Fibroblast of skin of back (primary cell): Measurements from ENCODE around the gene MAD1L1.
"Not testable (repeated sequence)": the region's sequence is repeated elsewhere in the genome, so short reads cannot be mapped to it uniquely, and the experiment has no call there.

ENCODE experiments used
- DNase-seq: peaks from one replicate; pipeline ENCODE4 v3.0.0-alpha.2; 2013

The MAD1L1 gene

DNA sequence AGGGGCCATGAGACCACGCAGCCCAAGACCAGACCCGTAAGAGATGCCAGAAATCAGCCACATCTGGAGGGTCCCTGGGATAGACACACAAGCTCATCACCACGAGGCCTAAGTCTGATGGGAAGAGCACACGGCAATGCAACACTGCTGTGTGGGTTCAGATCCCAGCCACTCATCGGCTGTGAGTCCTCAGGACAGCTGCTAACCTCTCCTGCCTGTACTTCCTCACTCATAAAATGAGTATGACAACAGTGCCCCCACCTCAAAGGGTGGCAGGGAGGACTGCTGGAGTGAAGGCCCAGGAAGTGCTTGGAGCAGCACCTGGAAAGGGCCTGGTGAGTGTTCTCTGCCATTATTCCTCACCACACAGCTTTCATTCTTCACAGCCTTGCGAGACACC, 60.9 kb downstream of the MAD1L1 start:
- no peak for DNase-seq

DNA sequence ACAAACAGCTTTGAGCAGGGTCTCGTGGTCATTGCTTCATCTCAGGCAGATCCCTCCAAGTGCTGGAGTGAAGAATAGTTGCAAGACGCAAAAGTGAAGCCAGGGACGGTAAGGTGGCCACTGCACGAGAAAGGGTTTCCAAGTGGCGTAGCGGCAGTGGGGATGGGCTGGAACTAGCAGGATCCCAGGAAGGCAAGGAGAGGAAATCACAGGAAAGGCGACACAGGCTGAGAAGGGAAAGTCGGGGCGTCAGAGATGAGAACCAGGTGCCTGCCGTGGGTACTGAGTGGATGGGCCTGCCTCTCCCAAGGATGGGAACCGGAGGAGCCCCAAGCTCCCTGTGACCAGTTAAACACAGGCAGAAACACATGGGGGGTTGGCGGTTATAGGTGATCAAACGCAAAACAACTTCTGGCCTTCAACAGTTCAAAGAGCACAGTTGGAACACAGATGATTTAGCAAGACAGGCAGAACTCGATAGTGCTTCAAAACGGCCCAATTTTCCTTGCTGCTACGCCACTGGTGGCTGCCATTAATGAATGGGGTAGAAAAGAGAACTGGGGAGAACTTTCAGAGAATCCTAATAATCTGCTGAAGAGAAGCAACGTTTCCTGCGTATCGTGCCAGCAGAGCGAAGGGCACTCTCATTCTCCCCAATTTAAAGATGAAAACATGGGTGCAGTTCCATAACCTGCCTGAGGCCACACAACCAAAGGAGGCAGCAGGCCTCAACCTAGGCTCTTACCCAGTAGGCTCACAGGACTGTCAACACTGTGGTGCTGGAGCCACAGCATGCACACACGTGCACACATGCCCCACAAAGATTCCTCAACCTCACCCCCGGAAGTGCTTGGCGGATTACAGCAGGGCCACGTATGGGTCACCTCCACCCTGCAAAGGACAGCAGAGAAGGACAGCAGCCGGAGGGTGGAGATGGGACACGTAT, 61.9 kb downstream of the MAD1L1 start:
- DNase-seq, result no peak

DNA sequence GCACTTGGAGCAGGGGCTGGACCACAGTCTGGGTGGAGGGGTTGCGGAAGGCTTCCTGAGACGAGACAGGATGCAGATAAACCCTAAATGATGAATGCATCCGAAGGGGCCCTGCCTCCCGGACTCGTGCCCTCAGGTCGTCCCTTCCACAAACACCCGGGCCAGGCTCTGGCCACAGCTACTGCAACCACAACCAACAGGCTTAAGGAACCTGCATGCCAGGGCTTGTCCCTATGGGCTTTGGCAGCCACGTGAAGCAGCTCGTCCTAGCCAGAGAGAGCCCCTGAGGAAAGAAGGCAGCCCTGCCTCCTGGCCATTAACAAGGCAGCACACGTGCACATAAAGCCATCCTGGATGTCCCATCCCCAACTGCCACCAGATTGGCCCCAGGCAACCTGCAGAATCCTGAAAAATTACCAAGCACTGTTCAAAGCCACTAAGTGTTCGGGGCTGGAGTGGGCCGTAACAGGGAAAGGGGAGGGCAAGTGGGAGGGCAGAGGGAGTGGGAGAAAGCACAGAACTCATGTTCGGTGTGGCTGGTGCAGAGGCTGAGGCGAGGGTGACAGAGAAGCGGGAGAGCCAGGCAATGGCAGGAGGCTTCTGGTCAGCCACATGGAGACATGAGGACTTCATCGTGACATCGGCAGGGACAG, 62.7 kb downstream of the MAD1L1 start:
- DNase-seq, result no peak

DNA sequence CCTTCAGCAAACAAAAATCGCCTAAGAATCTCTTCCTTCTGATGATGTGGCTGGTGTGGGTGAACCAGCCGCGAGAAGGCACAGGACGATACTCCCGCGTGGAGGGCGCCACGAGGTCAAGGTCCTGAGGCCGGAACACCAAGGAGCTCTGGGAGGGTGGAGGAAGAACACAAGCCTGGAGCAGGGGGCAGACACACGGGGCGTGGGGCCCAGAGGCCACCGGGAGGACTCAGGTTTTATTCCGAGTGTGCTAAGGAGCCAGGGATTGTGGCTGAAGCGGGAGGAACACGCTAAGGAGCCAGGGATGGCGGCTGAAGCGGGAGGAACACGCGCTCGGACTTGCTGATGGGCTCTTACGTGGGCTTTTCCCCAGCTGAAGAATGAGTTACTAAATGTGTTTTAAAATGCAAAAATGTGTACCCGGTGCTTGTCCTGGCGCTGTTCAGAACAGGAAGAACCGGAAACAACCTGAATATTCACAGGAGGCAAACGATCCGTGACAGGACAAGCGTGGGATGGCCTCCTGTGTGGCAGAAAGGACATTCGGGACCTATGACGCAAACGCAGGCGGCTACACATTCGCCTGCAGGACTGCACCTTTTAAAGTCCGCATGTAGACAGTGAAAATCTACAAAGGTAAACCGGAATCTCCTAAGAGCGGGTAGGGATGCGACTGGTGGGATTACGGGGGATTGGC, 64.0 kb downstream of the MAD1L1 start:
- DNase-seq, result no peak

DNA sequence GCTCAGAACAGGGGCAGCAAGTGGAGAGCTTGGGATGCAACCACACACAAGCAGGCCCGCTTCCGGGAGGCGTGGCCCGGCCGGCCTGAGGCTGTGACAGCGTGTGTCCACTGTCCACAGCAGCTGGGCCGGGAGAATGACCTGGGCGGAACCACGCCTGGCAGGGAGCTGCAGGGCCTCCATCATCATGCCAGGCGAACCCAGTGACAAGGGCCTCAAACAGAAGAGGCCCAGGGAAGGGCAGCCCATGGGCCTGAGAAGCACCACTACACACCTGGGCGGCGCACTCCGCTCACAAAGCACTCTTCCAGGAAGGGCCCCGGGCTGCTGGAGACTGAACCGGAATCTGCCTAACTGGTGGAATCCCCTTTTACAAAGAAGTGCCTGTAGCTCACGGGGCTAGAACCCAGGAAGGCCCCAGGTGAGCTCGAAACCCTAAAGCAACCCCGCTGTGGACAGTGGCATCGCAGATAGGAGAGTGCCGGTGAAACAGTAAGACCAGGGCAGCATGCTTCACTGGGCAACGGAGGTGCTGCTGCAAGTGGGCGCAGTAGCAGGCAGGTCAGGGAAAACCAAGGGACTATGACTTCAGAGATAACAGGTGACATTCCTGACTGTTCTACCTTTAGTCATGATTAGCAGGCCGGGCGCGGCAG, 66.0 kb downstream of the MAD1L1 start:
- DNase-seq, result no peak

DNA sequence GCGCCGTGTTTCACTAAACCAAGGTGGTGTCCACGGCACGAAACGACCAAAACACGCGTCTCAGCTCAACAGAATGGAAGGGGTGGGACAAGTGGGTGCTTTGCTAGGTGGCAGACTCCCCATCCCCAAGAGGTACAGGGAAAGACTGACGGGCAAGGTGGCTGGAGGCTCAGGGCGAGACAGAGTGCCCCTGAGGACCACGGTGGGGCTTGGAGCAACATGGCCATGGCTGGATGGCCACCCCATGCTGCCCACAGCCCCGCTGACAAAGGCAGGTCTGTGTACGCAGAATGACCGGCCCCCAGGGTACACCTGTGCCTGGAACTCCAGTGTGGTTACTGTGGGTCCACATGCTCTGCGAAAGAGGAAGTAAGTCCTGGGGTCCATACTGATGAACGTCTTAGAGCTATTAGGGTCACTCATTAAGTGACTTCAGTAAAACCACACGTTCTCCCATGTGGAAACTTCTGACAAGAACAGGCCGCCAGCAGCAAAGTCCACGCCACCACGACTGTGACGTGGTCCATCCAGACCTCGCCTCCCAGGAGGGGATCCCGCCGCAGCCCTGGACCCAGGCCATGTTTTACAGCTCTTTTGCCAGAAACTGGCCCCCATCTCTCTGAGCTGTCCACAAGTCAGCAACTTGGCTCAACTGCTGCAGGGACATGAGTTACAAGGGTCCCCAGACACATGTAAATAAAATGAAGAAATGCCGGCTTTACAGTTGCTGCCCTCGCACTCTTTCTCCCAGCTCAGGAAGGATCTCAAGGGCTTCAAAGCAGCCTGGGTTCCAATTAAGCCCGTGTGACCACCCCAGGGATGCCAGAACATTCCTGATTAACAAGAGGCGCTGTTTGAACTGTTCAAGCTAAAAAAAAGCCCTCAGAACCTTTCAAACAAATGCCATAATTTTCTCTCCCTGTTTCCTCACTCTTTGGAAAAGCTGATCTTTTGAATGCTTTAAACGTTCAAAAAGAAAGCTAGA, 66.8 kb downstream of the MAD1L1 start:
- no peak for DNase-seq

DNA sequence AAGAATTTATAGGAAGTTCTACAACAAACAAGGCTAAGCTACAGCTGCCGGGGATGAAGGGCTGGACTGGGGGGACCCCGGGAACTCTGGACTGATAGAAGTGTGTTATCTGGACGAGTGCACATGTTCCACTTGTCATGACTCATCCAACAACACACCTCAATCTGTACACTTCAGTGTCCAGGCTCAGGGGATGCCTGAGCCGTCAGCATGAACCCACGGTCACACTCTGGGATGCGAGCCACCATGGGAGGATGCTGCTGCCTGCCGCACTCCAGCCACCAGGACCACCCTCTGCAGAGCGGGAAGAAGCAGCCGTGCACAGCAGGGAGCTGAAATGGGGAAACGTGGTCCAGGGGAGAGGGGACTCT, 67.5 kb downstream of the MAD1L1 start:
- DNase-seq, result no peak

DNA sequence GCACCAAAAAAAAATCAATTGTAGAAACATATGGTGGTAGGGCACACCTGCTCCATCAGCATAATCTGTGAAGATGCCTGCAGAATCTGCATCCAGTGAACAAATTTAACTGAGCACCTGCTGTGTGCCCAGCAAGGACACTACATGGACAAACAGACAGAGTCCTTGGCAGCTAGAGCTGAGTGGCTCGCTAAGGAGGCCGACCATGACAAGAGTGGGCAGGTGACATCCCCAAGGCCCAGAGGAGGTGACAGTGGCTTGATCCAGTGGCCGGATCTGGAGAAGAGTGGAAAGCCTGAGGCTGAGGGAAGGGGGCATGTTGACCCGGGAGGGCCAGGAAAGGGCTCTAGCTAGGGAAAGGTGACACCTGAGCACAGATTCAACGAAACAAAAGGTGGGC, 68.1 kb downstream of the MAD1L1 start:
- no peak for DNase-seq

DNA sequence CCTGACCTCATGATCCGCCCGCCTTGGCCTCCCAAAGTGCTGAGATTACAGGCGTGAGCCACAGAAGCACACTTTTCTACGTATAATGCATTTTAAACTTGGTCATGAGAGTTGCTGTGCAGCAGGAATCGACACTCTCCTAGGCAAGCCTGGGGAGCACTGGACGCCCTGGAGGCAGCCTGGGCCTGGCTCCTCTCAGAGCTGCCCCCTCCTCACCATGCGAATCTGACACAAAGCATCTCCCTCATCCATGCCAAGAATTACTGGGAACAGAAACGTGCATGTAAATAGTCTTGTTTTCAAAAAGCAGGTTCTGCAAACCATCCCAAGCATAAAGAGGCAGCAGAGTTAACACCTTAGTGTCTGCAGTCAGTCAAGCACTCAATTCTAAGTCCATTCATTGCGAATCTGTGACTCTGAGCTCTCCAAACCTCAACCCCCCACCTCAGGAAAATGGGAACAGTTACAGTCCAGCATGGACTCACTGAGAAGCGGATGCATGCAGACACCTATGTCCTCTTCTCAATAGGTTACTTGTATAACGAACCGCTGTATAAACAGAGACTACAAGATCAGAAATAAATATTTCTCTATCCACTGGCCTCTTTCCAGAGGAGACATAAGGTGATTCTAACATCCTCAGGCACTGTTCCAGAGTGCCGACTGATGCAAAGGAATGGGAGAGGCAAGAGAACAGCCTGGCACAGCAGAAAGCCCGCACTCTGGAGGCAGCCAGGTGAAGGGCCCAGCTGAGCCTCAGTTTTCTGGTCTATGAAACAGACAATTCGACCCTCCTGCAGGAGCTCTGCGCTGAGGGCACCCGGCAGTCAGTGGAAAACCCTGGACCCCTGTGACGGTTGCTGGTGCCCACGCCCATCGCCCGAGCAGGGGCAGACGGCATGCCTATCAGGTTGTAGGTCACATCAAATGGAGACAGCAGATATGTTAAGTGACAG, 68.9 kb downstream of the MAD1L1 start:
- no peak for DNase-seq

DNA sequence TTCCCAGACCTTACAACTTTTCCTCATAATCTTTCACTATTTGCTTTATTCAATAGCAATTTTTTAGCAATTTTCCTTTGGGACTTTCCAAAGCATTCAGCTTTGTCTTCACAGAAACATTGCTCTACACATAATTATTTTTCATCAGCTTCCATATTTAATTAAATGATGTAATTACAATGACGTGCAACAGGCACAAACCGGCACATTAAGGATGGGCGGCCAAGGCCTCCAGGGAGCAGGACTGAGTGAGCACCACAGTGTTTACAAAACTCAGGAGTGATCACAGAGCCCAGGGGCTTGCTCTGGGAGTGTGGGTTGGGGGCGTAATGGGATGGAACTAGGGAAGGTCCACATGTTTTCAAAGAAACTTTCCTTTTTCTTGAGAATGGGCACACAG, 69.8 kb downstream of the MAD1L1 start:
- peak; percentile 13 for DNase-seq

DNA sequence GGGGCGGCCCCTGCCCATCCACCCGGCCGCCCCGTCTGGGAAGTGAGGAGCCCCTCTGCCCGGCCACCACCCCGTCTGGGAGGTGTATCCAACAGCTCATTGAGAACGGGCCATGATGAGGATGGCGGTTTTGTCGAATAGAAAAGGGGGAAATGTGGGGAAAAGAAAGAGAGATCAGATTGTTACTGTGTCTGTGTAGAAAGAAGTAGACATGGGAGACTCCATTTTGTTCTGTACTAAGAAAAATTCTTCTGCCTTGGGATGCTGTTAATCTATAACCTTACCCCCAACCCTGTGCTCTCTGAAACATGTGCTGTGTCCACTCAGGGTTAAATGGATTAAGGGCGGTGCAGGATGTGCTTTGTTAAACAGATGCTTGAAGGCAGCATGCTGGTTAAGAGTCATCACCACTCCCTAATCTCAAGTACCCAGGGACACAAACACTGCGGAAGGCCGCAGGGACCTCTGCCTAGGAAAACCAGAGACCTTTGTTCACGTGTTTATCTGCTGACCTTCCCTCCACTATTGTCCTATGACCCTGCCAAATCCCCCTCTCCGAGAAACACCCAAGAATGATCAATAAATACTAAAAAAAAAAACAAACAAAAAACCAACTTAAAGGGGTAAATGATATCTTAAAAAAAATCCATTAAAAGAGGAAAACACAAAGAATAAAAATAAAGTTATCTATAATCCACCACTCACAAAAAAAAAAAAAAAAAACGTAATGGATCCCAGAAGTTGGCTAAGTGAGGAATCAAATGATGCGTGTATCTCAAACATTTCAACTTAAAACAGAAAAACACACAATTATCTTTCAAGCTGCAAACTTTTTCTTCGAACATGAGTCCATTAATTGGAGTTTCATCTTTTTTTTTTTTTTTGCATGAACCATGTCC, 70.5 kb downstream of the MAD1L1 start:
- not testable (repeated sequence) for DNase-seq

DNA sequence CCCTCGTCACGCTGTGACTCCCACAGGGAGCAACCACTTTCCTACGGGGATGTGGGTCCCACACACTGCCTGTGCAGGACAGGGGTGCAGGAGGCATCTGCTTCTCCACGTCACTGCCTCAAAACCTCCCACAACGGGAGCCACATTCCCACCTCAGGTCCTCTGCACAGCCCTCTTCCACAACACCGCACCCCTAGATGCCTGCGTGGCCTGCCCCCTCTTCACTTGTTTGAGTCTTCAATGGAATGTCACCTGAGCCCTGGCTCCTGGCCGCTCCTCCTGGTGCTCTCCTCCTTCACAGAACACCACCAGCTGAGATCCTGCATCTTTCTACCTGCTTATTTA, 73.6 kb downstream of the MAD1L1 start:
- no peak for DNase-seq

DNA sequence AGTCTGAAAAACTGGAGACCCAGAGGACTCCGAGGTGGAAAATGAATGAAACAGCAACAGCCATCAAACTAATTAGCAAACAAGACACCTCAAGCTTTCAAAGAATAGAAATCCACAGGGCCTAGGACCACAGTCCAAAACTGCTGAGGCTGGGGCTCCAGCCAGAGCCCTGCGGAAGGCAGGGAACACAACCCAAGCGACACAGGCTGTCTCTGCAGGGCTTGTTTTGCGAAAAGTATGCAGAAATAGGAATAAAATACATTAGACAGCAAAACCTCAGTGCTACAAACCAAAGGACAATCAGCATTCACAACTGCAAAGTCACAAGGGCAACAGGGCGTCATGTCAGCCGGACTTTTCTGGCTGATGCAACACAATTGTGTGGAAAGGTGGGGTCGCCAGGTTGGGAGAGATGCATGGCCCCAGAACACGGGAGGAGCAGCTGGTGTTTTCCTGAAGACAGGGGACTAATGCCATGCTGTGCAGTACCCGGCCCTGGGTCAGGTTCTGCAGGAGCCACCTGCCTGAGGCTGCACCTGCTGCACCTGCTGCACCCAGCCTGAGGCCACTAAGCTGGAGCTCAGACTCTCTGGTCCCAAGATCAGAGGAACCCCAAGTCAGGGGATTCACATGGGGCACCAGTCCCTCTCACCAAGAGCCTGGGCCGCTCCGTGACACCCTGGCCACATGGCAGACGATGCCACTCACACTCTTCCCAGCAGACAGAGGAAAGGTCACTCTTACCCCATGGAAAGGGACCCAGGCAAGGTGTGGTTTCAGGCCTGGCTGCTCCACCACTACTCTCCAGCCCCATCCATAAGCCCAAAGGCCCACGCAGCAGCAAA, 74.2 kb downstream of the MAD1L1 start:
- no peak for DNase-seq

DNA sequence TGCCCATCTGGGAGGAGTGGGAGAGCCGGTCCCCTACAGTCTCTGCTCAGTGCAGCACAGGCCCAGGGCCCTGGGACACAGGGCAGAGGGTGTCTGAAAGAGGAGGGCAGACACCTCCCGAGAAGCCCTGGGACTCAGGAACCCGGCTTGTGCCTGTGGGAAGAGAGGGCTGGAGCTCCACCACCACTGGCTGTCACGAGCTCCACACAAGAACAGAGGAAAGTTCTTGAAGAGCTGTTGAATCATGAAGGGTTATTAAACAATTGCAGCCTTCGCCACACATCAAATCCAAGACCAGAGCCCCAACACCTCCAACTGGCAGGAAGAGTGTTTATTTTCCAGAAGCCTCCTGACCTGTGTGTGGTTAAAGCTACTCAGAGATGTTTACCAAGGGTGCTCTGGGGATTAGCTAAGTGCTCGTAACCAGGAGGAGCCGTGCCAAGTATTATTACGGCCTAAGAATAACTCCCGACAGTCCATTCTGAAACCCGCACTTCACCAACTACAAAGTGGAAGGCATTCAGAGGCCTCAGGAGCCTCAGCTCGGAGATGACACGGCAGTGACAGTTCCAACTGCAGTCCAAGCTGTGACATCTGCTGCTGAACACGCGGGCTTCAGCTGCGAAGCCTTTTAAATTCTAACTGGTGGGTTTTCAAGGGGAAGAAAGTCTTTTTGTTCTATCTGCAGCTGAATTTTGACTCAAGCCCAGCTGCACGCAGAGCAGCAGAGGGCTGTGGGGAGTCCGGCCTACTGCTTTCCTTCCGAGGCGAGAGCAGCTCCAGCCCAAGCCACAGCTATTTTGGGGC, 75.1 kb downstream of the MAD1L1 start:
- peak; percentile 87 for DNase-seq

DNA sequence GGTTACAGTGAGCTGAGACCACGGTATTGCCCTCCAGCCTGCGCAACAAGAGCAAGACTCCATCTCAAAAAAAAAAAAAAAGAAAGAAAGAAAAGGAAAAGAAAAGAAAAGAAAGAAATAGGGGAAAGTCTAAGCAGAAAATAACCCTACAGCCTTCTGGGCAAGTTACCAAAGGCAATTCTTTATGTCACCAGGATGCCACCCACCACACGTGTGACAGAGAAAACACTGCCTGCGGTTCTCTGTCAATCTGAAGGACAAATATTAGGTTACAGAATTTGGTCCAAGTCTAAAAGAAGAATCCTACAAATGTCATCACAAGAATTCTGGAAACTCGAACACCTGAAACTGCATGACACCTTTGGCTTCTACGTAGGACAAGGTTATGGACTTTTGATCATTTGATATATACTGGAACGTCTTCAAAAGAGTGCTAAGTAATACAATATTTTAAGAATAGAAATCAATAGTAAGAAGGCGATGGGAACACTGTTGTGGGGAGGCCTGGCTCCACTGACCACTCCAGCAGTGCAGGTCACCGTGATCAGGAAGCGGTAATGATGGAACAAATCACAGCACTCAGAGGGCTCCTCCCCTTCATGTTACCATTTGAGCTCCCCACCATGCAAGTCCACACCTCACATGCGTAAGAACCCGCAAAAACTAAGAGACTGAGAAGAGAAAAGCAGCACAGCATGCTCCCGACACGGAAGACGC, 75.8 kb downstream of the MAD1L1 start:
- DNase-seq, result no peak

DNA sequence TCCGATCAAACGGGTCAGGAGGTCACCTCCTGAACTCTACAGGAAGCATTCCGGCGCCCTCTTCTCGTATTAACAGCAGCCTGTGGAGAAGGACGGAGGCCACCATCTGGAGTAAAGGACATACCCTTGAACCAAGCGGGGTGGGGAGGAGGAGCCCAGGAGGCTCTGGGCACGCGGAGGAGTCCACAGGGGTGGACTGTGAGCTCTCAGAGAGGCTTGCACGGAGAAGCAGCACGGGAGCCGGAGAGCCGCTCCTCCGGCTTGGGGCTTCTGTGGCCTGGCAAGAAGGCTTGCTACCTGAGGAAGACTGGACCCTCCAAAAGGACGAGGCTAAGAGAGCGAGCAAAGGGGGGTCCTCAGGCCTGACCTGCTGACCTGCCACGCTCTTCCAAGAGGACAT, 77.9 kb downstream of the MAD1L1 start:
- DNase-seq, result no peak

DNA sequence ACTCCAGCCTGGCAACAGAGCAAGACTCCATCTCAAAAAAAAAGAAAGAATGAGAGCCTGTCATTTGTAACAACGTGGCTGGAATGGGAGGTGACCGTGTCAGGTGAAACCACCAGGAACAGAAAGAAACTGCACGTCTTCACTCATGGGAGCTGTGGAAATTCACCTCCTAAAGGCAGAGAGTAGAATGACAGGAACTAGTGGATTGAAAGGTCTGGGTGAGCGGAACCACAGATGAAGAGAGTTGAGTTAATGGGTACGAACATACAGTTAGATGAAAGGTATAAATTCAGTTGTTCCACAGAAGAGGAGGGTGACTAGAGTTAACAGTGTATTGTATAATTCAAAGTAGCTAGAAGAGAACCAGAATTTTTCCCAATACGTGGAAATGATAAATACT, 78.6 kb downstream of the MAD1L1 start:
- no peak for DNase-seq
